CD4-positive, alpha-beta T cell (primary cell): ENCODE measurements around the gene VAMP7. TPM values are rescaled to one million over a fixed set of nuclear protein-coding genes. Genes with fewer than 3 reads are reported as not detected.
"Not testable (repeated sequence)": the region's sequence is repeated elsewhere in the genome, so short reads cannot be mapped to it uniquely, and the experiment has no call there.

Experiments
- ATAC-seq: fragments of 200-7000 bp; cut with Tn5 transposase; one replicate; pipeline ENCODE4 v1.10.0; 2022; ENCODE audit warnings: mild to moderate bottlenecking; ENCODE audit not compliant: poor library complexity
- CTCF ChIA-PET: fragments of 350-600 bp; sonication (Branson Sonifier 250); formaldehyde crosslinking; loops from one replicate; lab custom pipeline; 2021; ENCODE audit warnings: antibody characterized with exemption, inconsistent platforms; lab: Charles Lee
- POLR2A ChIA-PET: fragments of 350-600 bp; sonication (Branson Sonifier 250); formaldehyde crosslinking; loops from one replicate; lab custom pipeline; 2021; ENCODE audit warnings: antibody characterized with exemption, inconsistent platforms; lab: Charles Lee
- DNase-seq, 14 experiments: peaks; one replicate each; pipeline ENCODE4 v3.0.0-alpha.2; 2013 to 2020; ENCODE audit warnings: mixed read lengths in 2 of 14
- H3K27ac ChIP-seq, 2 donors: one replicate each; pipeline versions ENCODE4 v1.5.1 to v1.7.0; 2013; ENCODE audit warnings: low read length in 2 of 2, low read depth in 1 of 2, mild to moderate bottlenecking in 1 of 2
- H3K27me3 ChIP-seq, 2 experiments: 1 replicate in 1 of 2; 2 replicates in 1 of 2; pipeline versions ENCODE4 v1.6.1 to v1.7.0; 2013; ENCODE audit warnings: low read length in 2 of 2, control low read depth in 1 of 2, mild to moderate bottlenecking in 1 of 2, moderate library complexity in 1 of 2; ENCODE audit not compliant: insufficient read depth in 2 of 2, control insufficient read depth in 1 of 2
- H3K36me3 ChIP-seq: one replicate; pipeline ENCODE4 v1.6.1; 2013; ENCODE audit warnings: low read length, control low read depth; ENCODE audit not compliant: insufficient read depth
- H3K4me1 ChIP-seq: one replicate; pipeline ENCODE4 v1.6.1; 2013; ENCODE audit warnings: low read length, control low read depth; ENCODE audit not compliant: insufficient read depth
- H3K4me3 ChIP-seq: one replicate; pipeline ENCODE4 v1.5.1; 2013; ENCODE audit warnings: mild to moderate bottlenecking, low read length, moderate library complexity
- H3K9me3 ChIP-seq, 2 experiments: 1 replicate in 1 of 2; 2 replicates in 1 of 2; pipeline versions ENCODE4 v1.6.1 to v1.7.0; 2013; ENCODE audit warnings: low read length in 2 of 2, mild to moderate bottlenecking in 2 of 2, control low read depth in 1 of 2, moderate library complexity in 1 of 2; ENCODE audit not compliant: control insufficient read depth in 1 of 2, insufficient read depth in 1 of 2
- H3K27ac Mint-ChIP-seq: one replicate; pipeline ENCODE4 v1.8.0; 2020; ENCODE audit warnings: mixed read lengths
- H3K27me3 Mint-ChIP-seq: one replicate; pipeline ENCODE4 v1.8.0; 2021; ENCODE audit warnings: mixed read lengths
- H3K36me3 Mint-ChIP-seq: one replicate; pipeline ENCODE4 v1.8.0; 2021; ENCODE audit warnings: low read depth, mixed read lengths
- H3K4me1 Mint-ChIP-seq: one replicate; pipeline ENCODE4 v1.8.0; 2021; ENCODE audit warnings: low read depth, mixed read lengths
- H3K4me3 Mint-ChIP-seq: one replicate; pipeline ENCODE4 v1.8.0; 2020; ENCODE audit warnings: mild to moderate bottlenecking, mixed read lengths
- H3K9me3 Mint-ChIP-seq: one replicate; pipeline ENCODE4 v1.8.0; 2020; ENCODE audit warnings: mixed read lengths
- intact Hi-C, 2 experiments: fragments of 100-400 bp; cut with DNase I in 1 of 2; cut with micrococcal nuclease in 1 of 2; formaldehyde crosslinking; loops; one replicate each; pipeline versions ENCODE4 v1.15.1 to v1.9.0; 2023 to 2025; cut with DNase I, micrococcal nuclease
- total RNA-seq, 174 experiments: library from RNA in 2 of 174; stranded (reverse) in 2 of 174; gene quantifications; one replicate each; pipeline ENCODE4 v1.2.3 and lab custom pipeline; 2021 to 2026
- TF ChIP-seq, protein P1 (sequence below): fragments of 200-600 bp; IDR thresholded peaks from one replicate; pipeline ENCODE4 v1.8.0; 2022; ENCODE audit warnings: antibody characterized with exemption, mild to moderate bottlenecking

VAMP7 gene
- total RNA-seq, 2 experiments from 2014 or later = 17.0 to 17.4 TPM

- Histone ChIP-seq H3K27me3 (no peaks in the 10 kb centered on the region), H3K4me1 (no peaks in the 10 kb centered on the region), H3K4me3 (no peak overlapping the region), H3K36me3 (no peaks in the 10 kb centered on the region), H3K27ac (no peak overlapping the region), H3K9me3 (no peaks in the 10 kb centered on the region)
- Mint-ChIP-seq H3K4me3 (no peak overlapping the region), H3K27me3 (peaks cover 38% of the 10 kb centered on the region), H3K27ac (no peak overlapping the region), H3K36me3 (no peaks in the 10 kb centered on the region), H3K9me3 (peaks cover 11% of the 10 kb centered on the region), H3K4me1 (no peaks in the 10 kb centered on the region)
- intact Hi-C loops = no loop called here
- ATAC-seq (no peak), DNase-seq (no peak)
- TF ChIP-seq, protein P1, sequence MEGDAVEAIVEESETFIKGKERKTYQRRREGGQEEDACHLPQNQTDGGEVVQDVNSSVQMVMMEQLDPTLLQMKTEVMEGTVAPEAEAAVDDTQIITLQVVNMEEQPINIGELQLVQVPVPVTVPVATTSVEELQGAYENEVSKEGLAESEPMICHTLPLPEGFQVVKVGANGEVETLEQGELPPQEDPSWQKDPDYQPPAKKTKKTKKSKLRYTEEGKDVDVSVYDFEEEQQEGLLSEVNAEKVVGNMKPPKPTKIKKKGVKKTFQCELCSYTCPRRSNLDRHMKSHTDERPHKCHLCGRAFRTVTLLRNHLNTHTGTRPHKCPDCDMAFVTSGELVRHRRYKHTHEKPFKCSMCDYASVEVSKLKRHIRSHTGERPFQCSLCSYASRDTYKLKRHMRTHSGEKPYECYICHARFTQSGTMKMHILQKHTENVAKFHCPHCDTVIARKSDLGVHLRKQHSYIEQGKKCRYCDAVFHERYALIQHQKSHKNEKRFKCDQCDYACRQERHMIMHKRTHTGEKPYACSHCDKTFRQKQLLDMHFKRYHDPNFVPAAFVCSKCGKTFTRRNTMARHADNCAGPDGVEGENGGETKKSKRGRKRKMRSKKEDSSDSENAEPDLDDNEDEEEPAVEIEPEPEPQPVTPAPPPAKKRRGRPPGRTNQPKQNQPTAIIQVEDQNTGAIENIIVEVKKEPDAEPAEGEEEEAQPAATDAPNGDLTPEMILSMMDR = no peak
- ChIA-PET CTCF (no interaction called here), POLR2A (no interaction called here)
Observed at GRCh38 chrX:155968326-155968661, 87.1 kb downstream of the VAMP7 start.

DNA sequence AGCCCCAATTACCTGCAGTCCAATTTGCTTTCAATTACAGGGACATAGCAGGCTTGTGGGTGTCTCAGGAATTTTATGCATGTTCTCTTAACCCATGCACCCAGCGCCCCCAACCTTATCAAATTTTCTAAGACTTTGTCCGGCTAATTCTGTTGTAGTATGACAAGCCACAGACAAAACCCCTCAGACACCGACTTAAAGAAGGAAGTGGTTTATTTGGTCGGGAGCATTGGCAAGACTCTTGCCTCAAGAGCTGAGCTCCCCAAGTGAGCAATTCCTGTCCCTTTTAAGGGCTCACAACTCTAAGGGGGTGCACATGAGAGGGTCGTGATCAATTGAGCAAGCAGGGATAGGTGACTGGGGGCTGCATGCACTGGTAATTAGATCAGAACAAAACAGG is 87.6 kb downstream of the VAMP7 start:
- ChIA-PET CTCF (no interaction called here), POLR2A (no interaction called here)
- Histone ChIP-seq H3K4me3 (no peak overlapping the region), H3K27ac (no peak overlapping the region), H3K36me3 (no peaks in the 10 kb centered on the region), H3K9me3 (no peaks in the 10 kb centered on the region), H3K4me1 (no peaks in the 10 kb centered on the region), H3K27me3 (no peaks in the 10 kb centered on the region)
- intact Hi-C loops = no loop called here
- Mint-ChIP-seq H3K4me1 (no peaks in the 10 kb centered on the region), H3K9me3 (peaks cover 11% of the 10 kb centered on the region), H3K27ac (no peak overlapping the region), H3K4me3 (no peak overlapping the region), H3K36me3 (no peaks in the 10 kb centered on the region), H3K27me3 (peaks cover 38% of the 10 kb centered on the region)
- ATAC-seq (no peak), DNase-seq (no peak)
- TF ChIP-seq, protein P1 = no peak

- peaks cover 30% of the 10 kb centered on the region for H3K27me3 Mint-ChIP-seq
- H3K9me3 Mint-ChIP-seq, H3K36me3 ChIP-seq, H3K4me1 ChIP-seq, H3K27me3 ChIP-seq, H3K4me3 Mint-ChIP-seq, CTCF ChIA-PET, intact Hi-C loops, DNase-seq, H3K4me3 ChIP-seq, H3K27ac Mint-ChIP-seq, H3K36me3 Mint-ChIP-seq, POLR2A ChIA-PET, H3K27ac ChIP-seq, ATAC-seq, H3K9me3 ChIP-seq, H3K4me1 Mint-ChIP-seq: not testable (repeated sequence)
Observed at GRCh38 chrX:155971658-155972057, 90.5 kb downstream of the VAMP7 start.

DNA sequence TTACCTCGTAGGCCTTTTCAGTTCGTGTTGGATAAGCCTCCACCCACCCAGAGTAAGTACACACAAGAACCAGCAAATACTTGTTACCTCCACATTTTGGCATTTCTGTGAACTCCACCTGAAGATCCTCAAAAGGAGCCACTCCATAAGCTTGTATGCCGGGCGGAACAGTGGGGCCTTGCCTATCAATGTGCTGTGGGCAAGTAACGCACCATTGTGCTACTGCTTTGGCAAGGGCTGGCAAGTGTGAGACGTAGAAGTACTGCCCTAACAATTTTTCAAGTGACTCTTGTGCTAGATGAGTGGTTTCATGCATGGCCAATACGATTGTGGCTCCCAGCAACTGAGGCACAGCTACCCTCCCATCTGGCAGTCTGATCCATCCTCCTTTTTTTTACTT is 91.1 kb downstream of the VAMP7 start:
- H3K9me3 ChIP-seq, ATAC-seq, CTCF ChIA-PET, H3K27ac ChIP-seq, H3K27me3 ChIP-seq, H3K4me1 Mint-ChIP-seq, H3K4me3 Mint-ChIP-seq, H3K9me3 Mint-ChIP-seq, POLR2A ChIA-PET, H3K36me3 Mint-ChIP-seq, H3K36me3 ChIP-seq, H3K4me3 ChIP-seq, intact Hi-C loops, DNase-seq, H3K4me1 ChIP-seq, H3K27ac Mint-ChIP-seq: not testable (repeated sequence)
- H3K27me3 Mint-ChIP-seq = peaks cover 26% of the 10 kb centered on the region
